Stimulated activated CD4-positive, alpha-beta T cell treated with anti-CD3 and anti-CD28 coated beads, Interleukin-1b, Interleukin-23, amount 100 ng/mL, for 4 hours (primary cell): ENCODE data around the gene FDX1.

Experiments
- DNase-seq, 2 donors: peaks; one replicate each; pipeline ENCODE4 v3.0.0-alpha.2; 2020; ENCODE audit warnings: low read depth in 2 of 2

The FDX1 gene

GRCh38 chr11:110467556-110467955 is 37.8 kb downstream of the FDX1 start:
- DNase-seq, result no peak

GRCh38 chr11:110468121-110468520 is 38.4 kb downstream of the FDX1 start:
- no peak for DNase-seq

- DNase-seq, result no peak
Observed at GRCh38 chr11:110469127-110469526, 39.4 kb downstream of the FDX1 start.

- no peak for DNase-seq
Observed at GRCh38 chr11:110470716-110471115, 41.0 kb downstream of the FDX1 start.

GRCh38 chr11:110471371-110471770 is 41.6 kb downstream of the FDX1 start:
- no peak for DNase-seq

GRCh38 chr11:110472858-110473257 is 43.1 kb downstream of the FDX1 start:
- no peak for DNase-seq

- no peak for DNase-seq
Observed at GRCh38 chr11:110473706-110474105, 44.0 kb downstream of the FDX1 start.

- no peak for DNase-seq
Observed at GRCh38 chr11:110474578-110474977, 44.8 kb downstream of the FDX1 start.

GRCh38 chr11:110475671-110476070 is 45.9 kb downstream of the FDX1 start:
- DNase-seq, result no peak

- DNase-seq, result no peak
Observed at GRCh38 chr11:110478410-110478809, 48.7 kb downstream of the FDX1 start.

GRCh38 chr11:110479108-110480101 is 49.7 kb downstream of the FDX1 start:
- no peak for DNase-seq

GRCh38 chr11:110481523-110481922 is 51.8 kb downstream of the FDX1 start:
- DNase-seq, result no peak

GRCh38 chr11:110486156-110486555 is 56.4 kb downstream of the FDX1 start:
- no peak for DNase-seq

- no peak for DNase-seq
Observed at GRCh38 chr11:110488446-110488845, 58.7 kb downstream of the FDX1 start.

GRCh38 chr11:110490886-110491285 is 61.1 kb downstream of the FDX1 start:
- no peak for DNase-seq

GRCh38 chr11:110491577-110492320 is 62.0 kb downstream of the FDX1 start:
- DNase-seq, result no peak

GRCh38 chr11:110492321-110492685 is 62.6 kb downstream of the FDX1 start:
- no peak for DNase-seq

- DNase-seq, result no peak
Observed at GRCh38 chr11:110493346-110493745, 63.6 kb downstream of the FDX1 start.

- no peak for DNase-seq
Observed at GRCh38 chr11:110497231-110497978, 67.7 kb downstream of the FDX1 start.

- DNase-seq, result no peak
Observed at GRCh38 chr11:110501428-110501827, 71.7 kb downstream of the FDX1 start.

- no peak for DNase-seq
Observed at GRCh38 chr11:110505528-110506284, 76.0 kb downstream of the FDX1 start.
